Measurements from ENCODE around the gene ZFR2.

ZFR2 gene

GRCh38 chr19:3867971-3868769 lies 668 bp downstream of the ZFR2 start:
- no peak for DNase-seq

GRCh38 chr19:3866910-3867638 lies 1.8 kb downstream of the ZFR2 start:
- no peak for DNase-seq

DNA sequence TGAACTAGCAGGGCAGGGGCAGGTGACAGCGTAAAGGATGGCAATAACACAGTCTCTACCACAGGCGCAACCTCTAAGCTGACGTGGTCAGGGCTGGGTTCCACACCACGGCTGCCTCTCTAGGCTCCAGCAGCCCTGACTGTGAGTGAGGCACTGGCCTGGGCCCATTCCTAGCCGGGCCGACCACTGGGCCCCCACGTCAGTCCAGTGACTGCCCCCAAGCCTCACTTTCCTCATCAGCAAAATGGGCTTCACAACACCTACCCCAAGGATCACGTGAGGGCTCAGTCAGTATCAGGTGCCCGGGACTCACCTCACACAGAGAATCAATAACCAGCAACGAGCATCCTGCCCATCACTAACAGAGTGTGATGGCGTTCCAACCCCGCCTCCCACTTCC lies 5.2 kb downstream of the ZFR2 start:
- no peak for DNase-seq

GRCh38 chr19:3862826-3863500 lies 5.9 kb downstream of the ZFR2 start:
- DNase-seq, result no peak

- no peak for DNase-seq
These were observed 8.3 kb downstream of the ZFR2 start for GRCh38 chr19:3860499-3860898.

- no peak for DNase-seq
These were observed 11.3 kb downstream of the ZFR2 start for GRCh38 chr19:3857449-3858003.

DNA sequence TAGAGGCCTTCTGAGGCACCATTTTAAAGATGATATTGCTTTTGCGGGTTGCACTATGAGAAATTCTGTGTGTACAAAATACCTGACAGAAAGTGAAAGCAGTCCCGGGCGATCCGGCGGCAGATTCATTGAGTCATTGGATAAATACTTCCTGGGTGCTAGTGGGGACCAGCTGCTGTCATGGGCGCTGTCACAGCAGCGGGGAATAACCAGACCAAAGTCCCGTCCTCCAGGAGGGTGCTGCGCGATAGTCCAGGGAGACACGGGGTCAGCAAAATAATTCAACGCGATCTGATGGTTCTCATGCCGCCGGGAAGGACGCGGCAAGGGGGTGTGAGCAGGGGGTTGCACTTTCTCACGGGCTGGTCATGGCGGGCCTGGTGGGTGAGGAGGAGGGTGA lies 13.5 kb downstream of the ZFR2 start:
- no peak for DNase-seq

DNA sequence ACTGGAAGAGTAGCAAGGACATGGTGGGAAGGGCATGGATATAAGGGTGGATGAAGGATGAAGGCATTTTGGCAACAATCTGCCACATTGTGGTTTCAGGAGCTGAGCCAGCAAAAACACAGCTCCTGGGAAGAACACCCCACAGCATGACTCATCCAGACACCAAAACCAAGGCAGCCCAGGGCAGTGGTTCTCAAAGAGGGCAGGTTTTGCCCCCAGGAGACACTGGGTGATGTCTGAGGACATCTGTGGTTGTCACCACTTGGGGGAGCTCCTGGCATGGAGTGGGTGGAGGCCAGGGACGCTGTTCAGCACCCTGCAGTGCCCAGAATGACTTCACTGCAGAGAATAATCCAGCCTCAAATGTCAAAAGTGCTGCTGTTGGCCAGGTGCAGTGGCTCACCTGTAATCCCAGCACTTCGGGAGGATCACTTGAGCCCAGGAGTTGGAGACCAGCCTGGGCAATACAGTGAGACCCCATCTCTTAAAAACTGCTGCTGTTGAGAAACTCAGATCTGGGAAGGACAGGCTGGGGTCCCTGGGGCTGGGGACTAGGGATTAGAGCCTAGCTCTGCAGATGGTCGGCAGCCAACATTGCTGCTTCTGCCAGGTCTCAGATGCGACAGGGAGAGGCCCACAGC lies 16.1 kb downstream of the ZFR2 start:
- peak; percentile 16 for DNase-seq

GRCh38 chr19:3852177-3852511 lies 16.7 kb downstream of the ZFR2 start:
- no peak for DNase-seq

- DNase-seq, result no peak
These were observed 17.3 kb downstream of the ZFR2 start for GRCh38 chr19:3851254-3852176.

- DNase-seq, result no peak
These were observed 18.4 kb downstream of the ZFR2 start for GRCh38 chr19:3850320-3850972.

DNA sequence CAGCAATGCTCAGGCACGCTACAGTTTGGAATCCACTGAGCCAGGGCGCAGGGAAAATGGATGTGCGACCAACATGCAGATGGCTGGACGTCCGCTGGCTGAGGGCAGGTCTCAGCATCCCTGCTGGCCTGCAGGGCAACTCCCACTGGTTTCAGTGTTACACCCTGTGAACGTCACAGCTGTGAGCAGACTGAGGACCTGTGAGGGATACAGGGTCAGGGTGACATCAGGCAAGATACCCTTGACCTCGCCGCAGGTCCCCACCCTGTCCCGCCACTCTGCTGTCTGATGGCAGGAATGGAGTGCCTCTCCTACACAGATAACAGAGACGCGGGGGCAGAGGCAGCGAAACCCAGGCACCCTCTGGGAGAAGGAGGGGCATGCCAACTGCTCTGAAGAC lies 19.1 kb downstream of the ZFR2 start:
- no peak for DNase-seq

GRCh38 chr19:3849092-3849491 lies 19.7 kb downstream of the ZFR2 start:
- DNase-seq, result peak; percentile 64

DNA sequence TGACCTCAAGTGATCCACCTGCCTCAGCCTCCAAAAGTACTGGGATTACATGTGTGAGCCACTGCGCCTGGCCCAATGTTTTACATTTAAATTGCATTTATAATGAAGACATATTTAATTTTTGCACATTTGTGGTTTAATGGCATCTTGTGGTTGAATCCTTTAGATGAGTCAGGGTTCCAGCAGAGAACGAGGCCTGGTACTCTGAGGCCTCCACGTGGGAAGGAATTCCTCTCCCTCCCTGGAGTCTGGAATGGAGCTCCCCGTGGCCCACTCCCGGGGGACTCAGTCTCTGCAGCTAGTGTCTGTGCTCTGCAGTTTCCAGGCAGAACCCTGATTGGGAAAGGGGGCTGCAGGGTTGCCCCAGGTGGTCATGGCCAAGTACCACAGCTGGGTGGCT lies 24.2 kb downstream of the ZFR2 start:
- DNase-seq, result no peak

- no peak for DNase-seq
These were observed 25.9 kb downstream of the ZFR2 start for GRCh38 chr19:3842948-3843347.

DNA sequence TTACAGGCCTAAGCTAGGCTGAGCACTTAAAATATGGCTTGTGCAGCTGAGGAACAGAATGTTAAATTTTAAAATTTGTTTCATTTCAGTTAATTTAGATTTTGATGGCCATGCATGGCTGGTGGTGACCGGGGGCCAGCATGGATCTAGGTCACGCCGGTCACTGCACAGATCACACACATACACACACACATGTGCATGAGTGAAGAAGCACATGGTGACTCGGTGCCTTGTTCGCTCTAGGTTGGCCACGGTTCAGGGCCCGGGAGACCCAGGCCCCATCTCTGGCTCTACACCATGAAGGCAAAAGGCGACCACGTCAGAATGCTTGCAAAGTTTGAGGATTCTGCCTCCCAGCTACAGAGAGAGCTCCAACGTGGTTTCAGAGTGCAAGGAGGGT lies 28.0 kb downstream of the ZFR2 start:
- DNase-seq, result no peak

DNA sequence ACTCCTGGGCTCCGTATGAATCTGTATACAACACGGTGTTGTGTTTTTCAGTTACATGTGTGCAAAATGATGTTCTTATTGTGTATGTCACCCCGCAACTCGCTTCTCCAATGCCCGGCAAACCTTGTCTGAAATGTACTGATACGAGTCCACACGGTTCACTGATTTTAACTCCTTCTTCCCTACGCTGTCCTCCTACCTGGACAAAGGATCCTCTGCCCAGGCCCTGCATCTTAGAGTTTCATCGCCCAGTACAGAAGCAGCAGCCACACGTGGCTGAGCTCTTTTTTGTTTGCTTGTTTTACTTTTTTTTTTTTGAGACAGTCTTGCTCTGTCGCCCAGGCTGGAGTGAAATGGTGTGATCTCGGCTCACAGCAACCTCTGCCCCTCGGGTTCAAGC lies 28.9 kb downstream of the ZFR2 start:
- DNase-seq, result no peak

DNA sequence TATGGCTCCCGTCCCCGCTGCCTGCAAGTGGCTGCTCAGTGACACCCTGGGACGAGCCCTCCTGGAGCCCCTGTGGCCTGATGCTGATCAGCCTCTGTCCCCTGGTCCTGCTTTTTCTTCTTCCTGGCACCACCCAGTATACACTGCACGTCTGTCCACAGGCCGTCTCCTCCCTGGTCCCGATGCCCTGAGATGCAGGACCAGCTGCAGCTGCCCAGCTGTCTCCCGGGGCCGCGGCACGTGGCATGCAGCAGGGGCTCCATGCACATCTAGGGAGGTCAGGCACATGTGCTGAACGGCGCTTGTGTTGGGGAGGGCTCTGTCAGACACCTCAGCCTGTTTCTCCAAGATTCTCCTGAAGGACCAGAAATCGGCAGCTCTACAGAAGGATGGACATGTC lies 30.2 kb downstream of the ZFR2 start:
- no peak for DNase-seq

DNA sequence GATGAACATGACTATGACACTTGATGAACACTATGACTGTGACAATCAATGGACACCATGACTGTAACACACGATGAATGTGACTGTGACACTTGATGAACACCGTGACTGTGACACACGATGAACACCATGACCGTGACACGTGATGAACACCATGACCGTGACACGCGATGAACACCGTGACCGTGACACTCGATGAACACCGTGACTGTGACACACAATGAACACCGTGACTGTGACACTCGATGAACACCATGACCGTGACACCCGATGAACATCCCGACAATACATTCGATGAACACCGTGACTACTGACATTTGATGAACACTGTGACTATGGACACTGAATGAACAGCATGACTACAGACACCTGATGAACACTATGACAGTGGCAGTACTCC lies 30.9 kb downstream of the ZFR2 start:
- DNase-seq, result no peak

GRCh38 chr19:3837332-3837731 lies 31.5 kb downstream of the ZFR2 start:
- DNase-seq, result no peak

- no peak for DNase-seq
These were observed 32.0 kb downstream of the ZFR2 start for GRCh38 chr19:3836887-3837286.

GRCh38 chr19:3835055-3835435 lies 33.8 kb downstream of the ZFR2 start:
- no peak for DNase-seq

Measured in activated CD4-positive, alpha-beta T cell treated with anti-CD3 and anti-CD28 coated beads for 48 hours (primary cell).